Right lobe of liver (tissue), 4 donors: Measurements from ENCODE around the gene SPATA13.

Experiments
- CTCF ChIP-seq, 4 donors: fragments of 200-600 bp in 3 of 4; fragments of 450-650 bp in 1 of 4; IDR thresholded peaks; one replicate each; pipeline versions ENCODE4 v1.5.1 to v1.8.0; 2016 to 2022; ENCODE audit warnings: antibody characterized with exemption in 4 of 4, mild to moderate bottlenecking in 2 of 4
- POLR2A ChIP-seq: fragments of 450-650 bp; IDR thresholded peaks from one replicate; pipeline ENCODE4 v1.6.1; 2017; ENCODE audit warnings: antibody characterized with exemption, mild to moderate bottlenecking
- donor health status: DM: no; HTN: no; CAD: no.
- donor health status: DM: no; HTN: no; CAD: no.
- donor health status: DM: no; HTN: yes; CAD: no.

- TF ChIP-seq CTCF (IDR thresholded peaks at IDR 0.05), result no peak
- TF ChIP-seq POLR2A, result no peak
Observed at GRCh38 chr13:24116131-24116530, 44.4 kb upstream of the SPATA13 start.
